CD4-positive, alpha-beta memory T cell (primary cell): ENCODE measurements around the gene BCAM. TPM values are rescaled to one million over a fixed set of nuclear protein-coding genes. Genes with fewer than 3 reads are reported as not detected.

Source experiments
- CTCF ChIA-PET: fragments of 350-600 bp; sonication (Branson Sonifier 250); formaldehyde crosslinking; loops from one replicate; lab custom pipeline; 2021; ENCODE audit warnings: inconsistent platforms; ENCODE audit not compliant: partially characterized antibody; lab: Charles Lee
- POLR2A ChIA-PET: fragments of 350-600 bp; sonication (Branson Sonifier 250); formaldehyde crosslinking; loops from one replicate; lab custom pipeline; 2021; ENCODE audit not compliant: partially characterized antibody; lab: Charles Lee
- DNase-seq, 5 donors: peaks; one replicate each; pipeline versions ENCODE4 v3.0.0 to v3.0.0-alpha.2; 2020 to 2022; ENCODE audit warnings: mixed read lengths in 1 of 5
- H3K27ac ChIP-seq: one replicate; pipeline ENCODE4 v1.7.0; 2013; ENCODE audit warnings: low read depth, low read length
- H3K27me3 ChIP-seq: 2 replicates; pipeline ENCODE4 v1.7.0; 2013; ENCODE audit warnings: mild to moderate bottlenecking, low read length, moderate library complexity; ENCODE audit not compliant: insufficient read depth
- H3K36me3 ChIP-seq: 2 replicates; pipeline ENCODE4 v1.7.0; 2013; ENCODE audit warnings: mild to moderate bottlenecking, low read length, moderate library complexity; ENCODE audit not compliant: insufficient read depth
- H3K4me1 ChIP-seq: 2 replicates; pipeline ENCODE4 v1.7.0; 2013; ENCODE audit warnings: mild to moderate bottlenecking, low read length, moderate library complexity; ENCODE audit not compliant: insufficient read depth
- H3K4me3 ChIP-seq, 2 donors: one replicate each; pipeline ENCODE4 v1.7.0; 2013; ENCODE audit warnings: low read length in 2 of 2, mild to moderate bottlenecking in 1 of 2
- H3K9me3 ChIP-seq, 2 donors: one replicate each; pipeline ENCODE4 v1.7.0; 2013; ENCODE audit warnings: low read length in 2 of 2, control low read depth in 1 of 2; ENCODE audit not compliant: control insufficient read depth in 1 of 2
- H3K27ac Mint-ChIP-seq, 7 donors: one replicate each; pipeline ENCODE4 v1.8.0; 2020 to 2021; ENCODE audit warnings: mixed read lengths in 7 of 7, mild to moderate bottlenecking in 6 of 7, inconsistent platforms in 3 of 7, moderate library complexity in 3 of 7
- H3K27me3 Mint-ChIP-seq, 2 donors: one replicate each; pipeline ENCODE4 v1.8.0; 2020 to 2021; ENCODE audit warnings: mixed read lengths in 2 of 2
- H3K36me3 Mint-ChIP-seq, 2 donors: one replicate each; pipeline ENCODE4 v1.8.0; 2020 to 2021; ENCODE audit warnings: mixed read lengths in 2 of 2, inconsistent platforms in 1 of 2, mild to moderate bottlenecking in 1 of 2
- H3K4me1 Mint-ChIP-seq, 4 donors: one replicate each; pipeline ENCODE4 v1.8.0; 2020 to 2021; ENCODE audit warnings: mixed read lengths in 4 of 4, mild to moderate bottlenecking in 1 of 4
- H3K4me3 Mint-ChIP-seq, 8 donors: one replicate each; pipeline ENCODE4 v1.8.0; 2020 to 2021; ENCODE audit warnings: mixed read lengths in 8 of 8, mild to moderate bottlenecking in 7 of 8, moderate library complexity in 6 of 8, inconsistent platforms in 3 of 8
- H3K9me3 Mint-ChIP-seq, 8 donors: one replicate each; pipeline ENCODE4 v1.8.0; 2020 to 2021; ENCODE audit warnings: mixed read lengths in 8 of 8, mild to moderate bottlenecking in 5 of 8, inconsistent platforms in 3 of 8, moderate library complexity in 1 of 8
- intact Hi-C: fragments of 100-400 bp; cut with micrococcal nuclease; formaldehyde crosslinking; loops from one replicate; pipeline ENCODE4 v1.15.1; 2023
- polyA plus RNA-seq, 2 donors: library from polyadenylated mRNA; unstranded; fragments of 300-500 nt; fragmentation: Illumina TruSeq; gene quantifications; one replicate each; pipeline ENCODE4 v1.2.3, GENCODE V29; 2021
- total RNA-seq, 2 experiments: library from RNA; stranded (reverse); gene quantifications; one replicate each; pipeline ENCODE4 v1.2.3, GENCODE V29; 2021

Gene BCAM
- total and polyA plus RNA-seq, 4 experiments from 2014 or later = not detected

DNA sequence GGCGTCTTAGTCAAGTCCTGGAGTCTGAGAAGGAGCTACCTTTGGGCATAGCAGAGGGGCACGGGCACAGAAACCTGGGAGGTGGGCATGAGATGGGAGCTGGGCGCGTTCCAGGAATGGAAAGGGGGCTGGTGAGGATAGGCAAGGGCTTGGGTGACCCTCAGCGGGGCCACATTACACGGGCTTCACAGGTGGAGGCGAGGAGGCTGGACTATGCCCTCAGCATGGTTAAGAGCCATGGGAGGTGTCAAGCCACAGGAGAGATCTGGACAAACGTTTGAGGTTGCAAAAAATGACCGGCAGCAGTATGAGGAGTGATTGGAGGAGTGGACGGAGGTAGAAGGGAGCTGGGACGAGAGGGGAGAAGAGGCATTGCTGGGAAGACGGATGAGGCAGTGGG is 58.7 kb downstream of the BCAM start:
- H3K27me3 Mint-ChIP-seq = peaks cover 0 to 2% of the 10 kb centered on the region in 2 donors
- H3K36me3 Mint-ChIP-seq = no peaks in the 10 kb centered on the region
- H3K4me1 Mint-ChIP-seq = no peaks in the 10 kb centered on the region
- Histone ChIP-seq H3K27me3 (no peaks in the 10 kb centered on the region), H3K4me3 (no peak overlapping the region), H3K4me1 (no peaks in the 10 kb centered on the region), H3K9me3 (no peaks in the 10 kb centered on the region), H3K27ac (no peak overlapping the region), H3K36me3 (no peaks in the 10 kb centered on the region)
- no peak overlapping the region for H3K4me3 Mint-ChIP-seq
- no peak for DNase-seq
- ChIA-PET CTCF (no interaction called here), POLR2A (no interaction called here)
- no peaks in the 10 kb centered on the region for H3K9me3 Mint-ChIP-seq
- H3K27ac Mint-ChIP-seq = no peak overlapping the region
- intact Hi-C loops = no loop called here

- H3K4me1 Mint-ChIP-seq = no peaks in the 10 kb centered on the region
- Histone ChIP-seq H3K9me3 (no peaks in the 10 kb centered on the region), H3K27ac (no peak overlapping the region), H3K36me3 (no peaks in the 10 kb centered on the region), H3K27me3 (no peaks in the 10 kb centered on the region), H3K4me1 (no peaks in the 10 kb centered on the region), H3K4me3 (no peak overlapping the region)
- no peak overlapping the region for H3K4me3 Mint-ChIP-seq
- CTCF ChIA-PET = interaction anchor here (0.7 kb wide), 1 partner anchor 42 kb away, joined by 3 read pairs; no protein-coding TSS in a partner anchor
- H3K9me3 Mint-ChIP-seq = no peaks in the 10 kb centered on the region
- intact Hi-C loops = no loop called here
- H3K27me3 Mint-ChIP-seq = peaks cover 0 to 2% of the 10 kb centered on the region in 2 donors
- H3K27ac Mint-ChIP-seq = peak overlapping the region in 1 of 7 donors; percentile 72
- no peak for DNase-seq
- no peaks in the 10 kb centered on the region for H3K36me3 Mint-ChIP-seq
- POLR2A ChIA-PET = no interaction called here
These were observed 61.0 kb downstream of the BCAM start for GRCh38 chr19:44869733-44870470.

Other genes starting within 250 kb of the BCAM start
- gene IGSF23, start 195.5 kb upstream of the BCAM start, total RNA-seq = not detected
- not detected for gene IGSF23, start 195.5 kb upstream of the BCAM start, polyA plus RNA-seq
- 1 to 10 TPM; 1.0 to 1.7 TPM for gene PVR, start 165.2 kb upstream of the BCAM start, total RNA-seq
- gene PVR, start 165.2 kb upstream of the BCAM start, polyA plus RNA-seq = under 1 TPM in 1 of 2 donors, not detected in 1; 0.34 TPM
- gene CEACAM19, start 137.6 kb upstream of the BCAM start, total RNA-seq = 1 to 10 TPM; 1.3 to 1.4 TPM
- not detected for gene CEACAM19, start 137.6 kb upstream of the BCAM start, polyA plus RNA-seq
- not detected for gene CEACAM16, start 110.0 kb upstream of the BCAM start, total RNA-seq
- gene CEACAM16, start 110.0 kb upstream of the BCAM start, polyA plus RNA-seq = not detected
- 10 to 100 TPM; 10.9 to 11.8 TPM for gene BCL3, start 60.4 kb upstream of the BCAM start, total RNA-seq
- 10 to 100 TPM in 1 of 2 donors, 1 to 10 TPM in 1; 3.9 to 15.0 TPM for gene BCL3, start 60.4 kb upstream of the BCAM start, polyA plus RNA-seq
- not detected for gene CBLC, start 31.2 kb upstream of the BCAM start, total RNA-seq
- gene CBLC, start 31.2 kb upstream of the BCAM start, polyA plus RNA-seq = not detected
- 1 to 10 TPM in 1 of 2 experiments, under 1 TPM in 1; 0.84 to 1.7 TPM for gene NECTIN2, start 37.2 kb downstream of the BCAM start, total RNA-seq
- gene NECTIN2, start 37.2 kb downstream of the BCAM start, polyA plus RNA-seq = under 1 TPM in 1 of 2 donors, not detected in 1; 0.11 TPM
- gene TOMM40, start 82.2 kb downstream of the BCAM start, total RNA-seq = 10 to 100 TPM; 32.8 to 34.6 TPM
- gene TOMM40, start 82.2 kb downstream of the BCAM start, polyA plus RNA-seq = 10 to 100 TPM; 30.9 to 43.6 TPM
- gene APOE, start 96.7 kb downstream of the BCAM start, total RNA-seq = 10 to 100 TPM in 1 of 2 experiments, 1 to 10 TPM in 1; 9.0 to 11.9 TPM
- gene APOE, start 96.7 kb downstream of the BCAM start, polyA plus RNA-seq = not detected
- 1 to 10 TPM; 6.4 to 7.0 TPM for gene APOC1, start 105.5 kb downstream of the BCAM start, total RNA-seq
- not detected for gene APOC1, start 105.5 kb downstream of the BCAM start, polyA plus RNA-seq
- gene APOC4, start 133.1 kb downstream of the BCAM start, total RNA-seq = not detected
- gene APOC4, start 133.1 kb downstream of the BCAM start, polyA plus RNA-seq = not detected
- under 1 TPM in 1 of 2 experiments, not detected in 1; 0.49 TPM for gene APOC2, start 136.9 kb downstream of the BCAM start, total RNA-seq
- not detected for gene APOC2, start 136.9 kb downstream of the BCAM start, polyA plus RNA-seq
- gene CLPTM1, start 146.3 kb downstream of the BCAM start, total RNA-seq = 10 to 100 TPM; 85.1 to 86.4 TPM
- gene CLPTM1, start 146.3 kb downstream of the BCAM start, polyA plus RNA-seq = 10 to 100 TPM; 16.6 to 27.5 TPM
- 10 to 100 TPM; 38.8 to 39.8 TPM for gene RELB, start 192.4 kb downstream of the BCAM start, total RNA-seq
- 10 to 100 TPM; 19.7 to 31.2 TPM for gene RELB, start 192.4 kb downstream of the BCAM start, polyA plus RNA-seq
- 100 to 1,000 TPM; 156 to 163 TPM for gene CLASRP, start 229.9 kb downstream of the BCAM start, total RNA-seq
- 10 to 100 TPM in 1 of 2 donors, 1 to 10 TPM in 1; 3.8 to 12.7 TPM for gene CLASRP, start 229.9 kb downstream of the BCAM start, polyA plus RNA-seq